ENCODE data around the gene PRRX1. TPM values are rescaled to one million over a fixed set of nuclear protein-coding genes. Genes with fewer than 3 reads are reported as not detected.

PRRX1 gene
- total and polyA plus RNA-seq, 8 donors = 1.0 to 11.6 (median 2.3) TPM

DNA sequence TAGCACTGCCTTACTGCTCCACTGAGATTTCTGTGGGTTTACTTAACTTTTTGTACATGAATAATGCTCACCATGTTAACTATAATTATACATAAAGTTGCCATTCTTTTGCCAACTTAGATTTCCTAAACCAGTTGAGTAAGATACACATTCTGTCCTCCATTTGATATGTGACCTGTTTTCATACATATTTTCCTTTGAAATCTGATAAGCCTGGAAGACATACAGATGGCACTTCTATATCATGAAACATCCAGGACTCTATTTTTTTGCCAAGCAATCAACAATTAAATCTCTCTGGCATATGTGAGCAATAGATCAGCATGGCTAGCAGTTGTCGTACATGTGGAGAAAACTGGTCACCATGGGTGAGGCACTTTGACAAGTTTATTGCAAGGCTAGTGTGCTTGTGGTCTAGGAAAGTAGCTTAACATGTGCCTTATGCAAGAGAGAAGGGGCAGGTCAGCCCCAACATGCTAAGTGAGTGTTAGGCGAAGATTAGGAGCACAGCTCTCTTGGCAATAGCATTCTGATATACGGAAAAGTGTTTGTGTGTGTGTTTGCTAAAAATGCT lies 14.2 kb downstream of the PRRX1 start:
- H3K27me3 ChIP-seq = peaks cover 0 to 6% (median 2%) of the 10 kb centered on the region in 4 donors
- H3K4me3 ChIP-seq = no peak overlapping the region
- no peaks in the 10 kb centered on the region for H3K9me3 ChIP-seq
- intact Hi-C loops (cut with DNase I) = no loop called here
- no peaks in the 10 kb centered on the region for H3K36me3 ChIP-seq
- DNase-seq (no peak), FAIRE-seq (no peak), ATAC-seq (no peak)
- H3K27ac ChIP-seq = no peak overlapping the region
- TF ChIP-seq, protein P1, sequence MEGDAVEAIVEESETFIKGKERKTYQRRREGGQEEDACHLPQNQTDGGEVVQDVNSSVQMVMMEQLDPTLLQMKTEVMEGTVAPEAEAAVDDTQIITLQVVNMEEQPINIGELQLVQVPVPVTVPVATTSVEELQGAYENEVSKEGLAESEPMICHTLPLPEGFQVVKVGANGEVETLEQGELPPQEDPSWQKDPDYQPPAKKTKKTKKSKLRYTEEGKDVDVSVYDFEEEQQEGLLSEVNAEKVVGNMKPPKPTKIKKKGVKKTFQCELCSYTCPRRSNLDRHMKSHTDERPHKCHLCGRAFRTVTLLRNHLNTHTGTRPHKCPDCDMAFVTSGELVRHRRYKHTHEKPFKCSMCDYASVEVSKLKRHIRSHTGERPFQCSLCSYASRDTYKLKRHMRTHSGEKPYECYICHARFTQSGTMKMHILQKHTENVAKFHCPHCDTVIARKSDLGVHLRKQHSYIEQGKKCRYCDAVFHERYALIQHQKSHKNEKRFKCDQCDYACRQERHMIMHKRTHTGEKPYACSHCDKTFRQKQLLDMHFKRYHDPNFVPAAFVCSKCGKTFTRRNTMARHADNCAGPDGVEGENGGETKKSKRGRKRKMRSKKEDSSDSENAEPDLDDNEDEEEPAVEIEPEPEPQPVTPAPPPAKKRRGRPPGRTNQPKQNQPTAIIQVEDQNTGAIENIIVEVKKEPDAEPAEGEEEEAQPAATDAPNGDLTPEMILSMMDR (IDR thresholded peaks at IDR 0.05) = no peak
- H3K4me1 ChIP-seq = no peaks in the 10 kb centered on the region
- WGBS, 2 donors = 62 to 63% methylated on average over 3 of the region's 3 CpGs

DNA sequence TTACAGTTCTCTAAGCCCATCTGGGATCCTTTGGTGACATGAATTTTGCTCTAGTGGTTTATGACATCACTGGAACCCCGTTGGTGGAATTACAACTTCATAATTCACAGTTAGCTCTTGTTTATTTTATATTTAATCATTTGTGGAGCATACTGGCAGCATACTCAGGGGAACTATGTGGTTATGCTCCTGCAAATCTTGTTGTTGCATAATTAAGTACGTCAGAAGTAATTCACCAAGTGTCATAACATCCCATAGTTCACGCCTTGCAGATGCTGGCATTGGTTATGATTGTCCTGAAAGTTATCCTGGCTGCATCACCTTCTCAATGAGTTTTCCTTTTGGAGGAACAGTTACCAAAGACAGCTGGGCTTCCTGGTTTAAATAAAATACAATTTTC lies 16.5 kb downstream of the PRRX1 start:
- FAIRE-seq (no peak), ATAC-seq (no peak), DNase-seq (no peak)
- no peak overlapping the region for H3K27ac ChIP-seq
- TF ChIP-seq, protein P1 (IDR thresholded peaks at IDR 0.05) = no peak
- intact Hi-C loops (cut with DNase I) = no loop called here
- 26 to 29% methylated on average over 3 of the region's 3 CpGs for WGBS, 2 donors
- no peaks in the 10 kb centered on the region for H3K4me1 ChIP-seq
- no peak overlapping the region for H3K4me3 ChIP-seq
- H3K36me3 ChIP-seq = no peaks in the 10 kb centered on the region
- H3K9me3 ChIP-seq = no peaks in the 10 kb centered on the region
- H3K27me3 ChIP-seq = peaks cover 0 to 5% (median 0%) of the 10 kb centered on the region in 4 donors

DNA sequence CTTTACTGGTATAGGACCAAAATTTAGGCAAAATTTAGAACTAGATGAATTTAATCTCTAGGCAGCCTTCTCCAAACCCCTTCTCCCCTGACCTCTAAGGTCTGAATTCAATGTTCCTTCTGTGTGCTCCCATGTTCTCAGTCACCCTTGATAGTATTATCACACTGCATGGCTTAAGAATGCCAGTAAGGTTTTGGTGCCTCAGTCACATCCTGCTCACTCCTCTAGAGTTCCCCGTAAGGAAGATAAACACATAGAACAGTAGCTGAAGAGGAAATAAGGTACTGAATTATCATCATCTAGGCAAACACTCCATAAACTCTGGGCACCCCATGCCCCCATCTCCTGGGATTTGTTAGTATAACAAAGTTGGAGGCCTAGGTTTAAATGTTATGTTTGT lies 18.2 kb downstream of the PRRX1 start:
- FAIRE-seq (no peak), ATAC-seq (no peak), DNase-seq (no peak)
- H3K9me3 ChIP-seq = no peaks in the 10 kb centered on the region
- H3K36me3 ChIP-seq = no peaks in the 10 kb centered on the region
- intact Hi-C loops (cut with DNase I) = no loop called here
- H3K4me1 ChIP-seq = no peaks in the 10 kb centered on the region
- no peak overlapping the region for H3K4me3 ChIP-seq
- peaks cover 0 to 5% (median 0%) of the 10 kb centered on the region in 4 donors for H3K27me3 ChIP-seq
- TF ChIP-seq, protein P1 (IDR thresholded peaks at IDR 0.05) = no peak
- H3K27ac ChIP-seq = no peak overlapping the region
- WGBS, 2 donors = 64 to 70% methylated on average over 1 of the region's 1 CpG

DNA sequence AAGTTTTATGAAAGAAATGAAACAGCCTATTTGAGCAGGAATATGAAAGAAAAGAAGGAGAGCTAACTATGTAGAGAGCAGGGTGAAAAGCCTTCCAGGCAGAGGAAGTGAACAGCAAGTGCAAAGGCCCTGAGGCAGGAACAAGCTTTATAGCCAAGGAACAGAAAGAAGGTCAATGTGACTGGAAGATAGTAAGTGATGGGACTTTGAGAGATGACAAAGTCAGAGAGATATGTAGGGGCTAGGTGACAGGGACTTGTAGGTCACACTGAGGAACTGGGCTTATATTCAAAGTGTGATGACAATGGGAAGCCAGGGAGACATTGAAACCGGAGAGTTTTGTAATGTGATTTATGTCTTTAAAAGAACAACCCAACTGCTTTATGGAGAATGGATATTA lies 18.9 kb downstream of the PRRX1 start:
- no peaks in the 10 kb centered on the region for H3K9me3 ChIP-seq
- no peak overlapping the region for H3K4me3 ChIP-seq
- intact Hi-C loops (cut with DNase I) = no loop called here
- peaks cover 0 to 5% (median 0%) of the 10 kb centered on the region in 4 donors for H3K27me3 ChIP-seq
- TF ChIP-seq, protein P1 (IDR thresholded peaks at IDR 0.05) = no peak
- DNase-seq (no peak), ATAC-seq (no peak), FAIRE-seq (no peak)
- no peaks in the 10 kb centered on the region for H3K4me1 ChIP-seq
- 41 to 59% methylated on average over 1 of the region's 1 CpG for WGBS, 2 donors
- no peak overlapping the region for H3K27ac ChIP-seq
- H3K36me3 ChIP-seq = no peaks in the 10 kb centered on the region

DNA sequence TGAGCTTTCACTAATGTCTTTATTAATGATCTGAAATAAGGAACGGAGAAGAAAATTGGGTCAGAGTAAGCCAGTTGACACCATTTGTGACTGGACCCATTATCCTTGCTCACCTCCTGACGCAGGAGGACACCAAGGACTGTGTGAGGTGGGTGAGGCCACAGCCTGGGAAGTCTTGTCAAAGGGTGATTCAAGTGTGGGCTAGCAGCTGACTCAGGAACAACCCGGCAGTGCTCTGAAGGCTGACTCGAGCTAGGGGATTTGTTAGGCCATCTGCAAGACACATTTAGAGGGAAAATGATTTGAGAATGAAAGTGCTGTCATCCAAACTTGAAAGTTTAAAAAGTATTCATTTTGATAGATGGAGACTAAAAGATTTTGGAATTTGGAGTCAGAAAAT lies 21.2 kb downstream of the PRRX1 start:
- Histone ChIP-seq H3K4me1 (no peaks in the 10 kb centered on the region), H3K27ac (no peak overlapping the region), H3K36me3 (no peaks in the 10 kb centered on the region), H3K4me3 (no peak overlapping the region), H3K9me3 (no peaks in the 10 kb centered on the region), H3K27me3 (no peaks in the 10 kb centered on the region)
- TF ChIP-seq, protein P1 (IDR thresholded peaks at IDR 0.05) = no peak
- intact Hi-C loops (cut with DNase I) = no loop called here
- no peak for ATAC-seq
- 32 to 52% methylated on average over 4 of the region's 4 CpGs for WGBS, 2 donors
- DNase-seq = no peak
- FAIRE-seq = no peak
